GM19324 (cell line): ENCODE results near the gene NOA1.
"Not testable (repeated sequence)": the region's sequence is repeated elsewhere in the genome, so short reads cannot be mapped to it uniquely, and the experiment has no call there.

Experiments used
- ATAC-seq: cut with Tn5 transposase; IDR thresholded peaks from one replicate; pipeline ENCODE4 v1.9.1; 2021; ENCODE audit warnings: mild to moderate bottlenecking, moderate library complexity; ENCODE audit not compliant: unreplicated experiment, low FRiP score

Gene NOA1

GRCh38 chr4:56959100-56959499 lies 18.3 kb downstream of the NOA1 start:
- no peak for ATAC-seq

- ATAC-seq: no peak
Observed at GRCh38 chr4:56958111-56958517, 19.3 kb downstream of the NOA1 start.

- no peak for ATAC-seq
Observed at GRCh38 chr4:56953680-56954520, 23.5 kb downstream of the NOA1 start.

- ATAC-seq: no peak
Observed at GRCh38 chr4:56941403-56941802, 36.0 kb downstream of the NOA1 start.

GRCh38 chr4:56940971-56941370 lies 36.4 kb downstream of the NOA1 start:
- no peak for ATAC-seq

GRCh38 chr4:56940403-56940802 lies 37.0 kb downstream of the NOA1 start:
- no peak for ATAC-seq

GRCh38 chr4:56939826-56940225 lies 37.6 kb downstream of the NOA1 start:
- not testable (repeated sequence) for ATAC-seq

GRCh38 chr4:56937262-56937661 lies 40.1 kb downstream of the NOA1 start:
- ATAC-seq: no peak

GRCh38 chr4:56931924-56932323 lies 45.5 kb downstream of the NOA1 start:
- no peak for ATAC-seq

- no peak for ATAC-seq
Observed at GRCh38 chr4:56930638-56931037, 46.8 kb downstream of the NOA1 start.

- no peak for ATAC-seq
Observed at GRCh38 chr4:56927196-56927595, 50.2 kb downstream of the NOA1 start.

GRCh38 chr4:56914977-56915376 lies 62.4 kb downstream of the NOA1 start:
- not testable (repeated sequence) for ATAC-seq

- ATAC-seq: no peak
Observed at GRCh38 chr4:56914336-56914735, 63.1 kb downstream of the NOA1 start.
